IMR-90 (cell line): ENCODE measurements around the gene NPFFR1. TPM values are rescaled to one million over a fixed set of nuclear protein-coding genes. Genes with fewer than 3 reads are reported as not detected.

ENCODE experiments used
- ATAC-seq: fragments of 200-7000 bp; cut with Tn5 transposase; 2 replicates; pipeline ENCODE4 v1.9.1; 2020; ENCODE audit warnings: low read depth, mild to moderate bottlenecking, moderate library complexity
- BruUV-seq: library from RNA; stranded (reverse); fragments of 400-500 nt; replicated peaks from 2 replicates; lab custom pipeline; 2021; lab: Mats Ljungman, UMichigan
- CTCF ChIA-PET: fragments of 300-600 bp; formaldehyde crosslinking; extraction: SDS; loops from one replicate; lab custom pipeline; 2021; ENCODE audit warnings: antibody characterized with exemption; lab: Yijun Ruan, JAX
- POLR2A ChIA-PET: fragments of 300-600 bp; sonication (Branson Sonifier 250); formaldehyde crosslinking; loops from one replicate; lab custom pipeline; 2022; ENCODE audit warnings: antibody characterized with exemption; ENCODE audit not compliant: unreplicated experiment; lab: Charles Lee
- DNase-seq: peaks from one replicate; pipeline ENCODE4 v3.0.0; 2013
- H2AFZ ChIP-seq: replicated peaks from 2 replicates; pipeline ENCODE3; 2013; ENCODE audit warnings: low read length, mild to moderate bottlenecking; ENCODE audit not compliant: poor library complexity
- H2AK5ac ChIP-seq: 2 replicates; pipeline ENCODE4 v1.6.1; 2013; ENCODE audit warnings: low read depth, low read length, inconsistent platforms
- H2AK9ac ChIP-seq: replicated peaks from 2 replicates; pipeline ENCODE3; 2013; ENCODE audit warnings: mild to moderate bottlenecking, low read depth, low read length, moderate library complexity; ENCODE audit not compliant: poor library complexity
- H2BK120ac ChIP-seq: 2 replicates; pipeline ENCODE4 v1.6.1; 2013; ENCODE audit warnings: low read depth, low read length, inconsistent platforms
- H2BK15ac ChIP-seq: 3 replicates; pipeline ENCODE4 v1.6.1; 2013; ENCODE audit warnings: low read depth, low read length, inconsistent platforms
- H2BK20ac ChIP-seq: 2 replicates; pipeline ENCODE4 v1.6.1; 2013; ENCODE audit warnings: low read depth, mild to moderate bottlenecking, inconsistent platforms, low read length, moderate library complexity
- H2BK5ac ChIP-seq: 2 replicates; pipeline ENCODE4 v1.6.1; 2013; ENCODE audit warnings: mild to moderate bottlenecking, low read depth, low read length, inconsistent platforms; ENCODE audit not compliant: poor library complexity, severe bottlenecking
- H3K14ac ChIP-seq: replicated peaks from 2 replicates; pipeline ENCODE4 v1.6.1; 2013; ENCODE audit warnings: low read depth, low read length, inconsistent platforms
- H3K18ac ChIP-seq: 2 replicates; pipeline ENCODE4 v1.6.1; 2013; ENCODE audit warnings: low read depth, low read length, control low read depth
- H3K23ac ChIP-seq: 2 replicates; pipeline ENCODE4 v1.6.1; 2013; ENCODE audit warnings: low read depth, low read length, inconsistent platforms
- H3K27ac ChIP-seq: 2 replicates; pipeline ENCODE4 v1.5.1; 2013; ENCODE audit warnings: mild to moderate bottlenecking, control low read depth, low read length; ENCODE audit not compliant: insufficient read depth
- H3K27me3 ChIP-seq: 2 replicates; pipeline ENCODE4 v1.6.1; 2013; ENCODE audit warnings: low read length; ENCODE audit not compliant: control insufficient read depth, insufficient read depth
- H3K36me3 ChIP-seq: 2 replicates; pipeline ENCODE4 v1.6.1; 2013; ENCODE audit warnings: low read length, mixed read lengths; ENCODE audit not compliant: control insufficient read depth, insufficient read depth
- H3K4ac ChIP-seq: 2 replicates; pipeline ENCODE4 v1.6.1; 2013; ENCODE audit warnings: low read depth, low read length, inconsistent platforms
- H3K4me1 ChIP-seq: 2 replicates; pipeline ENCODE4 v1.6.1; 2013; ENCODE audit warnings: low read length, mixed read lengths; ENCODE audit not compliant: control insufficient read depth, insufficient read depth
- H3K4me2 ChIP-seq: 2 replicates; pipeline ENCODE4 v1.6.1; 2013; ENCODE audit warnings: low read depth, mild to moderate bottlenecking, control low read depth, low read length, moderate library complexity
- H3K4me3 ChIP-seq: 2 replicates; pipeline ENCODE4 v1.5.1; 2013; ENCODE audit warnings: low read depth, mild to moderate bottlenecking, control low read depth, low read length, moderate library complexity; ENCODE audit not compliant: insufficient read depth
- H3K56ac ChIP-seq: 2 replicates; pipeline ENCODE4 v1.6.1; 2013; ENCODE audit warnings: low read length, inconsistent platforms; ENCODE audit not compliant: insufficient read depth; ENCODE audit errors: extremely low read depth
- H3K79me1 ChIP-seq, 2 experiments: 2 replicates each; pipeline ENCODE4 v1.6.1; 2013; ENCODE audit warnings: low read length in 2 of 2, inconsistent platforms in 1 of 2, low read depth in 1 of 2
- H3K9ac ChIP-seq: 2 replicates; pipeline ENCODE4 v1.6.1; 2013; ENCODE audit warnings: low read depth, low read length, control low read depth
- H3K9me1 ChIP-seq: 2 replicates; pipeline ENCODE4 v1.6.1; 2013; ENCODE audit warnings: low read length, inconsistent platforms; ENCODE audit not compliant: insufficient read depth
- H3K9me3 ChIP-seq: 2 replicates; pipeline ENCODE4 v1.6.1; 2013; ENCODE audit warnings: low read length; ENCODE audit not compliant: control insufficient read depth, insufficient read depth
- H4K20me1 ChIP-seq: 2 replicates; pipeline ENCODE4 v1.6.1; 2013; ENCODE audit warnings: low read length, inconsistent platforms; ENCODE audit not compliant: insufficient read depth
- H4K5ac ChIP-seq: 2 replicates; pipeline ENCODE4 v1.6.1; 2013; ENCODE audit warnings: mild to moderate bottlenecking, low read depth, low read length, control low read depth
- H4K8ac ChIP-seq, 2 experiments: 2 replicates each; pipeline ENCODE4 v1.6.1; 2013; ENCODE audit warnings: low read depth in 2 of 2, low read length in 2 of 2, control low read depth in 1 of 2, inconsistent platforms in 1 of 2
- H4K91ac ChIP-seq: 2 replicates; pipeline ENCODE4 v1.6.1; 2013; ENCODE audit warnings: low read depth, low read length, inconsistent platforms; ENCODE audit not compliant: insufficient read depth
- CEBPB ChIP-seq: IDR thresholded peaks from 2 replicates; pipeline ENCODE4 v1.6.1; 2012; ENCODE audit warnings: low read depth, low read length, improper control_type of control experiment
- CHD1 ChIP-seq: IDR thresholded peaks from 2 replicates; pipeline ENCODE4 v1.6.1; 2012; ENCODE audit warnings: low read depth, low read length, improper control_type of control experiment
- CTCF ChIP-seq: conservative IDR thresholded peaks from 2 replicates; pipeline ENCODE4 v1.5.1; 2012; ENCODE audit warnings: mild to moderate bottlenecking, low read depth, low read length, improper control_type of control experiment
- FOS ChIP-seq: fragments of 150-350 bp; IDR thresholded peaks from 2 replicates; pipeline ENCODE4 v1.6.1; 2016; ENCODE audit warnings: low read depth, low read length
- MAFK ChIP-seq: IDR thresholded peaks from 2 replicates; pipeline ENCODE4 v1.6.1; 2012; ENCODE audit warnings: low read depth, low read length, improper control_type of control experiment
- MAZ ChIP-seq: IDR thresholded peaks from 2 replicates; pipeline ENCODE4 v1.6.1; 2012; ENCODE audit warnings: low read depth, mild to moderate bottlenecking, low read length, improper control_type of control experiment, moderate library complexity, borderline replicate concordance
- RFX5 ChIP-seq: IDR thresholded peaks from 2 replicates; pipeline ENCODE4 v1.8.0; 2012; ENCODE audit warnings: low read depth, mild to moderate bottlenecking, low read length, moderate library complexity
- SMC3 ChIP-seq: fragments of 150-350 bp; IDR thresholded peaks from 2 replicates; pipeline ENCODE4 v1.6.1; 2016; ENCODE audit warnings: low read depth, mild to moderate bottlenecking, antibody characterized with exemption, low read length, moderate library complexity
- WGBS, 2 experiments: methylation state at CpG; one replicate each; pipeline versions ENCODE4 v1.1.5 to v1.1.7; 2013; ENCODE audit warnings: missing lambda C conversion rate in 2 of 2; ENCODE audit not compliant: insufficient read length in 1 of 2; ENCODE audit errors: extremely low coverage in 2 of 2; 5-methylcytosine and 5-hydroxymethylcytosine counted together
- dilution Hi-C: fragments of 300-500 bp; cut with HindIII; formaldehyde crosslinking; loops from one replicate; pipeline ENCODE4 v1.14.3; 2018; ENCODE audit warnings: low sequenced_read_pairs; ENCODE audit not compliant: unreplicated experiment
- in situ Hi-C: fragments of 300-500 bp; cut with MboI; formaldehyde crosslinking; loops from 3 replicates; pipeline ENCODE4 v1.14.3; 2019; ENCODE audit warnings: low sequenced_read_pairs, inconsistent platforms, mixed read lengths
- intact Hi-C: fragments of 100-400 bp; cut with micrococcal nuclease; formaldehyde crosslinking; loops from 2 replicates; pipeline ENCODE4 v1.10.0; 2022
- polyA plus RNA-seq, 3 experiments: library from polyadenylated mRNA; depleted of rRNA; stranded (reverse); fragments of >200 nt; gene quantifications; 2 replicates each; pipeline ENCODE4 v1.2.3, GENCODE V29; 2012; ENCODE audit warnings: low replicate concordance in 1 of 3
- total RNA-seq: library from RNA; depleted of rRNA; stranded (reverse); fragments of >200 nt; gene quantifications from 2 replicates; pipeline ENCODE4 v1.2.3, GENCODE V29; 2012
- TF ChIP-seq, protein P1 (sequence below): fragments of 150-350 bp; IDR thresholded peaks from 2 replicates; pipeline ENCODE4 v1.6.1; 2016; ENCODE audit warnings: low read depth, mild to moderate bottlenecking, low read length, moderate library complexity, borderline replicate concordance

Gene NPFFR1
- total and polyA plus RNA-seq, 2 of the 4 experiments (the other 2 are of a cell fraction) = not detected

- no peak overlapping the region for H2BK20ac ChIP-seq
These were observed 49.5 kb upstream of the NPFFR1 start for GRCh38 chr10:70333268-70333667.

More at GRCh38 chr10:70333268-70333667, 49.5 kb upstream of the NPFFR1 start:
- WGBS, 2 experiments = no CpG with 5 or more reads among the region's 2 CpGs
- Histone ChIP-seq H3K4me2 (no peak overlapping the region), H2BK15ac (no peak overlapping the region), H2BK120ac (no peak overlapping the region), H3K4me1 (peaks cover 9% of the 10 kb centered on the region), H3K9me1 (peaks cover 7% of the 10 kb centered on the region), H2AK9ac (no peak overlapping the region), H4K20me1 (peaks cover 11% of the 10 kb centered on the region; the same call in 1 of the 2 replicates), H3K23ac (no peak overlapping the region), H4K91ac (no peak overlapping the region), H3K4me3 (no peak overlapping the region), H3K9me3 (no peaks in the 10 kb centered on the region; the same call in 1 of the 2 replicates), H3K27ac (no peak overlapping the region), H4K5ac (no peak overlapping the region), H3K9ac (no peak overlapping the region), H2AFZ (peak overlapping the region; percentile 39), H3K36me3 (no peaks in the 10 kb centered on the region), H2BK5ac (no peak overlapping the region), H3K18ac (no peak overlapping the region), H3K56ac (no peak overlapping the region), H3K27me3 (no peaks in the 10 kb centered on the region), H2AK5ac (no peak overlapping the region), H3K14ac (no peak overlapping the region), H3K79me1 (no peaks in the 10 kb centered on the region; a peak in 1 of 4 replicates), H3K4ac (no peak overlapping the region), H4K8ac (no peak overlapping the region)
- no TSS peak for BruUV-seq
- ChIA-PET POLR2A (no interaction called here), CTCF (no interaction called here)
- ATAC-seq (no peak), DNase-seq (no peak)
- in situ Hi-C loops (no loop called here), dilution Hi-C loops (no loop called here), intact Hi-C loops (no loop called here)
- TF ChIP-seq CEBPB (no peak), FOS (no peak), SMC3 (no peak), RFX5 (no peak), MAFK (no peak), CTCF (no peak), CHD1 (no peak), MAZ (no peak)
- TF ChIP-seq, protein P1, sequence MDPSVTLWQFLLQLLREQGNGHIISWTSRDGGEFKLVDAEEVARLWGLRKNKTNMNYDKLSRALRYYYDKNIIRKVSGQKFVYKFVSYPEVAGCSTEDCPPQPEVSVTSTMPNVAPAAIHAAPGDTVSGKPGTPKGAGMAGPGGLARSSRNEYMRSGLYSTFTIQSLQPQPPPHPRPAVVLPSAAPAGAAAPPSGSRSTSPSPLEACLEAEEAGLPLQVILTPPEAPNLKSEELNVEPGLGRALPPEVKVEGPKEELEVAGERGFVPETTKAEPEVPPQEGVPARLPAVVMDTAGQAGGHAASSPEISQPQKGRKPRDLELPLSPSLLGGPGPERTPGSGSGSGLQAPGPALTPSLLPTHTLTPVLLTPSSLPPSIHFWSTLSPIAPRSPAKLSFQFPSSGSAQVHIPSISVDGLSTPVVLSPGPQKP = no peak
